ENCODE results near the gene SMARCA1. TPM values are rescaled to one million over a fixed set of nuclear protein-coding genes. Genes with fewer than 3 reads are reported as not detected.

Gene SMARCA1
- total and polyA plus RNA-seq, 3 experiments from 2014 or later: 0.11 to 0.38 TPM; not detected in 1

DNA sequence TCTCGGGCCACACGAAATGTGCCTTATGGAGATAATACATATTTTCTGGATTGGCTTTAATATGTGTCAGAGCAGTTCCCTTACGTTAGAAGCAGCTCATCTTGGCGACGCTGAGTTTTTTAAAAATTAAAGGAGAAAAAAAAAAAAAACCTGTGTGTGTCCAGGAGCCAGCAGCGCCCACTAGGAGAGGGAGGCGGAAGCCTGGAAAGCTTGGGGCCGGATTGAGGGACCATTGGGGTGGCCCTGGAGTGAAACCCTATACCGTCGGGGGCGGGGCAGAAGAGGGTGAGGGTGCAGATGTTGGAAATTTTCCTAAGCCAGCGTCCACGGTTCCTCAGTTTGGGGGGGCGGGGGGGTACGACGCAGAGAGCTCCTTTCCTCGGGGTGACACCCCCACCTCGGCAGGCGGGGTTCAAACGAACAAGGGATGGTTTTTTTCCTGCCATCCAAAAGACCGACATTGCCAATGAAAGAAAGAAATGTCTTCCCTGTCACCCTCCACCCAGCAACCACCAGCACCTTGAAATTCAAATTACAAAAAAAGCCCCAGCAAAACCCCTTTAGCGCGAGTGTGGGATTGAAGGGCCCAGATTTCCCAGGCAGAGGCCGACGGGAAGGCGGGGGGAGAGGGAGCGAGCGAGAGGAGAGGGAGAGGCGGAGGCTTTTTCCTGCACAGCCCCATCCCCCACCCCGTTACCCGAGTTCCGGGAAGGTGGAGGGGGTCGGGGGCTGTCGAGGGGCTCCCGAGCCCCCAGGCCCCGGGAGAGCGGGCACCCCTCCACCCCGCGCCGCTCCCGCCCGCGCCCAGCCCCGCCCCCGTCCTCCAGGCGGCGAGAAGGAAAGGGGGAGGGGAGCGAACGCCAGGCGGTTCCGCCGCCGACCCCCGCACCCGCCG, 859 bp downstream of the SMARCA1 start:
- POLR2A ChIA-PET: interaction anchor here (0.6 kb wide), 1 partner anchor 9 kb away, joined by 3 read pairs; no protein-coding TSS in a partner anchor
- Mint-ChIP-seq H3K4me1 (peaks cover 0 to 13% (median 9%) of the 10 kb centered on the region in 3 donors), H3K4me3 (peak overlapping the region; percentile 79 to 91 (median 83))

DNA sequence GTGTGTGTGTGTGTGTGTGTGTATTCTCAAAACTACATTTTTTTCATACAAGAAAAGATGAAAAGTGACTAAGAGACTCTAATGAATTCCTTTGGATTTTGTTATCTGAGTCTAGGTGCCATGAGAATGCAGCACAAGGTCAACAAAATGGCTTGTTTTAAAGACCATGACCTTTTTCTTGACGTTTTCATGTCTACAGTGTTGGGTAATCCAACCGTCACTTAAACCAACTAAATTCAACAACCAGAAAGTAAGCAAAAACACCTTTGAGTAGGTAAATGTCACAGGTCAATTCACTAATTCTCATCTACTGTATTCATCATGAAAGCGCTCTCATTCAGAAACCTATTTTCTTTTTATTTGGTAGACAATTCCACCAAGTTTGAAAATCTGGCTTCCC, 3.1 kb downstream of the SMARCA1 start:
- Mint-ChIP-seq H3K9me3 (peaks cover 0 to 3% (median 0%) of the 10 kb centered on the region in 5 donors), H3K36me3 (no peaks in the 10 kb centered on the region), H3K4me1 (peaks cover 0 to 13% (median 9%) of the 10 kb centered on the region in 3 donors), H3K27ac (no peak overlapping the region), H3K4me3 (no peak overlapping the region), H3K27me3 (peaks cover 8 to 29% of the 10 kb centered on the region in 2 donors)
- no peak for DNase-seq
- H3K27me3 ChIP-seq (ENCODE audit: insufficient read depth, low read length, poor library complexity, severe bottlenecking): no peaks in the 10 kb centered on the region
- H3K4me1 ChIP-seq (ENCODE audit: insufficient read depth, low read length): peaks cover 6% of the 10 kb centered on the region
- H3K9me3 ChIP-seq (ENCODE audit: low read length): no peaks in the 10 kb centered on the region
- no peaks in the 10 kb centered on the region for H3K36me3 ChIP-seq (ENCODE audit: insufficient read depth, low read length)
- POLR2A ChIA-PET: no interaction called here
- H3K27ac ChIP-seq (ENCODE audit: low read depth, low read length): no peak overlapping the region
- CTCF ChIA-PET: no interaction called here
- no peak overlapping the region for H3K4me3 ChIP-seq (ENCODE audit: low read length)

More for the DNA sequence above, 859 bp downstream of the SMARCA1 start:
- no peak for DNase-seq
- peaks cover 6 to 20% of the 10 kb centered on the region in 2 donors for H3K27me3 Mint-ChIP-seq
- H3K9me3 Mint-ChIP-seq: peaks cover 0 to 3% (median 0%) of the 10 kb centered on the region in 5 donors
- Histone ChIP-seq H3K27me3 (ENCODE audit: insufficient read depth, low read length, poor library complexity, severe bottlenecking) (no peaks in the 10 kb centered on the region), H3K9me3 (ENCODE audit: low read length) (no peaks in the 10 kb centered on the region), H3K36me3 (ENCODE audit: insufficient read depth, low read length) (no peaks in the 10 kb centered on the region), H3K4me3 (ENCODE audit: low read length) (peak overlapping the region; percentile 45), H3K27ac (ENCODE audit: low read depth, low read length) (no peak overlapping the region), H3K4me1 (ENCODE audit: insufficient read depth, low read length) (peaks cover 6% of the 10 kb centered on the region)
- CTCF ChIA-PET: no interaction called here
- peak overlapping the region in 1 of 8 donors; percentile 49 for H3K27ac Mint-ChIP-seq
- H3K36me3 Mint-ChIP-seq: no peaks in the 10 kb centered on the region

DNA sequence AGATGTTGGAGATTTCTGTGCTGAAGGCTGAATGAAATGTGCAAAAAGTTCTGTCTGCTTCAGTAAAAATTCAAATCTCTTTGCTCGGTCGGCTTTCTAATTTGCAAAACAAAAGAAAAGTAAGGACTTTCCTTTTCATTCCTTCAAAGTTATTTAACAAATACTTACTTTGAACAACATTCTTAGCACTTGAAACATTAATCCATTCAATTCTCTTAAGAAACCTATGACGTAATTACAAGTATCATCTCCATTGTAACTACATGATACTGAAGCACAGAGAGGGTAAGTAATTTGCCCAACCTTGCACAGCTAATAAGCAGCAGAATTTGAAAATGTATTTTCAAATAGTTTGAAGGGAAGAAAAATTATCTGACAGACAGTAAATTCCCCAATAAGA, 6.9 kb downstream of the SMARCA1 start:
- CTCF ChIA-PET: no interaction called here
- Mint-ChIP-seq H3K4me3 (no peak overlapping the region), H3K27ac (no peak overlapping the region), H3K9me3 (peaks cover 0 to 1% (median 0%) of the 10 kb centered on the region in 5 donors), H3K27me3 (peaks cover 13 to 24% of the 10 kb centered on the region in 2 donors), H3K36me3 (no peaks in the 10 kb centered on the region), H3K4me1 (no peaks in the 10 kb centered on the region)
- H3K4me3 ChIP-seq (ENCODE audit: low read length): no peak overlapping the region
- no peak overlapping the region for H3K27ac ChIP-seq (ENCODE audit: low read depth, low read length)
- no peaks in the 10 kb centered on the region for H3K4me1 ChIP-seq (ENCODE audit: insufficient read depth, low read length)
- no peaks in the 10 kb centered on the region for H3K9me3 ChIP-seq (ENCODE audit: low read length)
- no peaks in the 10 kb centered on the region for H3K27me3 ChIP-seq (ENCODE audit: insufficient read depth, low read length, poor library complexity, severe bottlenecking)
- POLR2A ChIA-PET: no interaction called here
- no peak for DNase-seq
- H3K36me3 ChIP-seq (ENCODE audit: insufficient read depth, low read length): no peaks in the 10 kb centered on the region

DNA sequence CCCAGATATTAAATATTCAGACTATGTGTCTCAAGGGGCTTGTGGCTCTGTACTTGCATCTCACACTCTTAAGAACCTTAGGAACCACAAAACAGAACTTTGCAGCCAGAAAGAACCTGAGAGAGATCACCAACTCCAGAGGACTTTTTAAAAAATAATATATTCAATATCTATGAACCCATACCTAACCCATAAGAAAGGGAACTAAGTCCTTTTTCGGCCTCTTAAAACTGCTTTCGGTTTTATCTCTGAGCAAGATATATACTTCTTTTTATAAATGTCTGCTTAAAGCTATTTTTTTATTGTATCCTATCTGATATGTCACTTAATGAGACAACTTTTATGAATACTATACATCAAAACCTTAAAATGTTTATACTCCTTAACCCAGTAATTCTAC, 10.9 kb downstream of the SMARCA1 start:
- no peak overlapping the region for H3K4me3 ChIP-seq (ENCODE audit: low read length)
- ChIA-PET POLR2A (no interaction called here), CTCF (no interaction called here)
- no peaks in the 10 kb centered on the region for H3K4me1 Mint-ChIP-seq
- no peak overlapping the region for H3K27ac ChIP-seq (ENCODE audit: low read depth, low read length)
- H3K4me1 ChIP-seq (ENCODE audit: insufficient read depth, low read length): no peaks in the 10 kb centered on the region
- H3K4me3 Mint-ChIP-seq: no peak overlapping the region
- no peaks in the 10 kb centered on the region for H3K36me3 ChIP-seq (ENCODE audit: insufficient read depth, low read length)
- peaks cover 13 to 15% of the 10 kb centered on the region in 2 donors for H3K27me3 Mint-ChIP-seq
- H3K36me3 Mint-ChIP-seq: no peaks in the 10 kb centered on the region
- peaks cover 0 to 1% (median 0%) of the 10 kb centered on the region in 5 donors for H3K9me3 Mint-ChIP-seq
- no peak overlapping the region for H3K27ac Mint-ChIP-seq
- no peaks in the 10 kb centered on the region for H3K9me3 ChIP-seq (ENCODE audit: low read length)
- H3K27me3 ChIP-seq (ENCODE audit: insufficient read depth, low read length, poor library complexity, severe bottlenecking): no peaks in the 10 kb centered on the region
- DNase-seq: no peak

DNA sequence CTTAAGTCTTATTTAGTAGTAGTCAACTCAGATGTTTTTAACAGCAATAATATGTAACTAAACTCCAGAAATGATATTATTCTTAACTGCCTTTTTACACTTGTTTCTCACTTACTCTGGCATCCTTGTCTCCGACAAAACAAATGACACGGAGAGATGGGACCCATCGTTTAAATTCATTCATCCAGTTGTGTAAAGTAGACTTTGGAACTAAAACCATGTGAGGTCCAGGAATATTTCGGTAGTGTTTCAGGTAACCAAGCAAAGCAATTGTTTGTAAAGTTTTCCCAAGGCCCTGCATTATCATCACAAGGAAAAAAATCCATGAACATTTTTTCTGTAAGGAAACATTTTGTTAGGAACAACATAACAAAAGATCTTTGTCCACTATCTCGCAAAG, 11.6 kb downstream of the SMARCA1 start:
- no peaks in the 10 kb centered on the region for H3K9me3 ChIP-seq (ENCODE audit: low read length)
- Mint-ChIP-seq H3K27ac (no peak overlapping the region), H3K9me3 (peaks cover 0 to 1% (median 0%) of the 10 kb centered on the region in 5 donors), H3K4me3 (no peak overlapping the region), H3K36me3 (no peaks in the 10 kb centered on the region), H3K4me1 (no peaks in the 10 kb centered on the region), H3K27me3 (peaks cover 13 to 17% of the 10 kb centered on the region in 2 donors)
- no peaks in the 10 kb centered on the region for H3K4me1 ChIP-seq (ENCODE audit: insufficient read depth, low read length)
- CTCF ChIA-PET: no interaction called here
- no peak for DNase-seq
- no peak overlapping the region for H3K4me3 ChIP-seq (ENCODE audit: low read length)
- no peak overlapping the region for H3K27ac ChIP-seq (ENCODE audit: low read depth, low read length)
- H3K36me3 ChIP-seq (ENCODE audit: insufficient read depth, low read length): no peaks in the 10 kb centered on the region
- POLR2A ChIA-PET: no interaction called here
- H3K27me3 ChIP-seq (ENCODE audit: insufficient read depth, low read length, poor library complexity, severe bottlenecking): no peaks in the 10 kb centered on the region

DNA sequence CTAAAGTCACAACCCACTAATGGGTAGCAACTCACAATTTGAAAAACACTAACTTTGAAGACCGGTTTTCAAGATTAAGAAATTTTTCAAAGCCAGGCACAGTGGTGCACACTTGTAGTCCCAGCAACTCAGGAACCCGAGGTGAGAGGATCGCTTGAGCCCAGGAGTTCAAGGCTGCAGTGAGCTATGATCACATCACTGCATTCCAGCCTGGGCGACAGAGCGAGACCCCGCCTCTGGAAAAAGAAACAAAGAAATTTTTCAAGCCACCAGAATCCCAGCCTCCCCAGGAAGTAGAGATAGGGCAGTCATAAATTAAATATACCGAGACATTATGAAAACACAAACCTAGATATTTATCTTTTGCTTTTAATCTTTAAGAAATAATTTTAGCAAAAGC, 13.0 kb downstream of the SMARCA1 start:
- no peak overlapping the region for H3K4me3 Mint-ChIP-seq
- H3K4me3 ChIP-seq (ENCODE audit: low read length): no peak overlapping the region
- H3K9me3 Mint-ChIP-seq: no peaks in the 10 kb centered on the region
- no peak overlapping the region for H3K27ac Mint-ChIP-seq
- CTCF ChIA-PET: no interaction called here
- no peak overlapping the region for H3K27ac ChIP-seq (ENCODE audit: low read depth, low read length)
- POLR2A ChIA-PET: no interaction called here
- H3K36me3 Mint-ChIP-seq: no peaks in the 10 kb centered on the region
- no peaks in the 10 kb centered on the region for H3K27me3 ChIP-seq (ENCODE audit: insufficient read depth, low read length, poor library complexity, severe bottlenecking)
- no peaks in the 10 kb centered on the region for H3K9me3 ChIP-seq (ENCODE audit: low read length)
- no peaks in the 10 kb centered on the region for H3K4me1 Mint-ChIP-seq
- no peak for DNase-seq
- H3K36me3 ChIP-seq (ENCODE audit: insufficient read depth, low read length): no peaks in the 10 kb centered on the region
- peaks cover 7 to 9% of the 10 kb centered on the region in 2 donors for H3K27me3 Mint-ChIP-seq
- no peaks in the 10 kb centered on the region for H3K4me1 ChIP-seq (ENCODE audit: insufficient read depth, low read length)

- Mint-ChIP-seq H3K9me3 (no peaks in the 10 kb centered on the region), H3K27ac (no peak overlapping the region), H3K36me3 (no peaks in the 10 kb centered on the region), H3K4me3 (no peak overlapping the region), H3K27me3 (peaks cover 8 to 9% of the 10 kb centered on the region in 2 donors), H3K4me1 (no peaks in the 10 kb centered on the region)
- POLR2A ChIA-PET: no interaction called here
- Histone ChIP-seq H3K27ac (ENCODE audit: low read depth, low read length) (no peak overlapping the region), H3K4me3 (ENCODE audit: low read length) (no peak overlapping the region), H3K9me3 (ENCODE audit: low read length) (no peaks in the 10 kb centered on the region), H3K27me3 (ENCODE audit: insufficient read depth, low read length, poor library complexity, severe bottlenecking) (no peaks in the 10 kb centered on the region), H3K36me3 (ENCODE audit: insufficient read depth, low read length) (no peaks in the 10 kb centered on the region), H3K4me1 (ENCODE audit: insufficient read depth, low read length) (no peaks in the 10 kb centered on the region)
- CTCF ChIA-PET: no interaction called here
- DNase-seq: no peak
These were observed 26.0 kb downstream of the SMARCA1 start for GRCh38 chrX:129497146-129497843.

- CTCF ChIA-PET: no interaction called here
- POLR2A ChIA-PET: no interaction called here
- no peaks in the 10 kb centered on the region for H3K4me1 ChIP-seq (ENCODE audit: insufficient read depth, low read length)
- no peaks in the 10 kb centered on the region for H3K36me3 ChIP-seq (ENCODE audit: insufficient read depth, low read length)
- H3K27ac ChIP-seq (ENCODE audit: low read depth, low read length): no peak overlapping the region
- H3K27me3 ChIP-seq (ENCODE audit: insufficient read depth, low read length, poor library complexity, severe bottlenecking): no peaks in the 10 kb centered on the region
- Mint-ChIP-seq H3K4me3 (no peak overlapping the region), H3K9me3 (no peaks in the 10 kb centered on the region), H3K27me3 (peaks cover 8% of the 10 kb centered on the region in 2 donors), H3K36me3 (no peaks in the 10 kb centered on the region), H3K4me1 (no peaks in the 10 kb centered on the region), H3K27ac (no peak overlapping the region)
- H3K4me3 ChIP-seq (ENCODE audit: low read length): no peak overlapping the region
- no peaks in the 10 kb centered on the region for H3K9me3 ChIP-seq (ENCODE audit: low read length)
- no peak for DNase-seq
These were observed 26.7 kb downstream of the SMARCA1 start for GRCh38 chrX:129496625-129497024.
